CD4-positive, alpha-beta T cell treated with Interleukin-17A for 1 hour (primary cell): Measurements from ENCODE around the gene TSSK6.

Experiments used
- DNase-seq: peaks from one replicate; pipeline ENCODE4 v3.0.0-alpha.2; 2020

Gene TSSK6

GRCh38 chr19:19502808-19503602, 12.3 kb downstream of the TSSK6 start:
- no peak for DNase-seq

- no peak for DNase-seq
These were observed 13.1 kb downstream of the TSSK6 start for GRCh38 chr19:19502281-19502680.

GRCh38 chr19:19501798-19502197, 13.6 kb downstream of the TSSK6 start:
- DNase-seq: no peak

- no peak for DNase-seq
These were observed 14.2 kb downstream of the TSSK6 start for GRCh38 chr19:19500975-19501644.

GRCh38 chr19:19499272-19499995, 15.9 kb downstream of the TSSK6 start:
- no peak for DNase-seq

GRCh38 chr19:19498255-19498991, 16.9 kb downstream of the TSSK6 start:
- no peak for DNase-seq

GRCh38 chr19:19495614-19496603, 19.4 kb downstream of the TSSK6 start:
- DNase-seq: no peak

GRCh38 chr19:19493841-19494546, 21.4 kb downstream of the TSSK6 start:
- no peak for DNase-seq

GRCh38 chr19:19492026-19492610, 23.2 kb downstream of the TSSK6 start:
- no peak for DNase-seq

- DNase-seq: no peak
These were observed 23.9 kb downstream of the TSSK6 start for GRCh38 chr19:19491321-19492025.

GRCh38 chr19:19490214-19490968, 25.0 kb downstream of the TSSK6 start:
- DNase-seq: peak; percentile 90

- DNase-seq: no peak
These were observed 25.5 kb downstream of the TSSK6 start for GRCh38 chr19:19489804-19490204.

GRCh38 chr19:19488875-19489690, 26.3 kb downstream of the TSSK6 start:
- peak; percentile 98 for DNase-seq

GRCh38 chr19:19487950-19488874, 27.1 kb downstream of the TSSK6 start:
- DNase-seq: peak; percentile 18

GRCh38 chr19:19487077-19487949, 28.0 kb downstream of the TSSK6 start:
- no peak for DNase-seq
